GM19324 (cell line): ENCODE measurements around the gene CDK9.

Experiments used
- ATAC-seq: cut with Tn5 transposase; IDR thresholded peaks from one replicate; pipeline ENCODE4 v1.9.1; 2021; ENCODE audit warnings: mild to moderate bottlenecking, moderate library complexity; ENCODE audit not compliant: unreplicated experiment, low FRiP score

The CDK9 gene

DNA sequence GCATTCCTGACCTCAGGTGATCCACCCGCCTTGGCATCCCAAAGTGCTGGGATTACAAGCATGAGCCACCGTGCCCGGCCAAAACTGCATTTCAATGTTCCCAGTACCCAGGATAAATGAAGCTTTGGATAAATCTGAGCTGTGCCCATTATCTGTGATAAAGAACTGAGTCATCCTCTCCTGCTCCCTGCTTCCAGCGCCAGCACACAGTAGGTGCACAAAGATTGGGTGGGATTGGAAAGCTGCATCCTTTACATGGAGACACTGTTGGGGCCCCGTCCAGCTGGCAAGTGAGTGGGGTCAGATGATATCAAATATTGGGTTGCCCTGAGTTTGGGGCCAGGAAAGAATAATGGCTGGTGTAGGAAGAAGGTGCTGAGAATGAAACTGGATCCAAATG, 24.8 kb upstream of the CDK9 start:
- ATAC-seq = no peak

DNA sequence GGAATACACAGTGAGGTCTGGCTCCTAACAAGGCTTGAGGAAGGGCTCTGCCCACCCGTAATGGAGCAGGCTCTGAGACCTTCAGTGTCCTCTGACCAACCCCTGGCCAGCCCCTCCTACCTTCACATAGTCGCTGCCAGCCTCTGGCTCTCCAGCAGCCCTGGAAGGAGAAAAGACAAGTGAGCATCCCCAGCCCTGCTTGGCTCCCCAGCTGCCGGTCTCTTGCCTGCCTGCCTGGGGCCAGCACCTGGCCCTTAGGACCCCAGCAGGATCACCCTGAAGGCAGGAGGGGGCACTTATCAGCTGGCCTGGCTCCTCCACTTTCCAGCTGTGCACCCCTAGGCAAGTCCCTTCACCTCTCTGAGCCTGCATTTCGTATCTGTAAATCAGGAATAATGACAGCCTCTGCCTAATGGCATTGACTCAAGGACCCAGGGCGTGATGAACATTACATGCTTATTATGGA, 24.3 kb upstream of the CDK9 start:
- no peak for ATAC-seq

DNA sequence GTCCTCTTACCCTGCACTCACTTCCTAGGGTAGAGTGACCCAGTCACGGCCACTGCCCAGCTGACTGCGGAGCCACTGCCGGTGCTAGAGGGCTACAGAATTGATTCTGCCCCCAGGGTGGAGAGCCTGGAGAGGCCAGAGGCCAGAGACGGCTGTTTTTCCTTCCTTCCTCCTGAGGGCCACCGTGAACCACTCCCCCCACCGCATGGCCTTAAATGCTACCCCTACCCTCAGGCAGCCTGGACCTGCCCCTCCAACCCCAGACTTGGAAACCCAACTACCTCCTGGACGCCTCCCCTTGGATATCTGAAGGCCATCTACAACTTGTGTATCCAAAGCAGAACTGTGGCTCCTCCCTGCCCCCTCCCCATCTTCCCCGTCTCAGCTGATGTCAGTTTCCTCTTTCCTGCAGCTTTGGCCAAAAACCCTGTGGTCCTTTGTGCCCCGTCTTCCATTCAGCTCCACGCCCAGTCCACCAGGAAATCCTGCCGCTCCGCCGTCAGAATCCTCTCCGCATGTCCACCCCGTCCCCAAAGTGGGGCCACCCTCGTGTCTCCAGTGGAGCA, 23.6 kb upstream of the CDK9 start:
- ATAC-seq = no peak

DNA sequence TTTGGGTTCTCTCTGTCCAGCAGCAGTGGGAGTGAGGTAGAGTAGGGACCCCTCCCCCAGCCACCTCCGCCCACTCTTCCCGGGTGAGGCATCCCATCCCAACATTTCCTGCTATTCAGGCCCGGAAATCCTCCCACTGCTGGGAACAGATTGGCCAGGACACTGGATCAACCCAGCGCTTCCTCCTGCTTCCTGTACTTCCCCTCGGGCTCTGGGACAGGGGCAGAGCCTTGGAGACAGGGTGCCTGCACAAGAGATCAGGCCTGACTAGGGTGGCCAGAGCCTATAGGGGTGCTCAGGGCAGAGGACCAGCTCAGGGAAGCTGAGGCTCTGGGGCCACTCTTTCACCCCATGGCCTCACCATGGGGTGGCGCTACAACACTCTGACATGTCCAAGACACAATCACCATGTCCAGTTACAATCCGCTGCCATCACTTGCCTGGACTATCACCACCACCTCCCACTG, 21.9 kb upstream of the CDK9 start:
- ATAC-seq = no peak

DNA sequence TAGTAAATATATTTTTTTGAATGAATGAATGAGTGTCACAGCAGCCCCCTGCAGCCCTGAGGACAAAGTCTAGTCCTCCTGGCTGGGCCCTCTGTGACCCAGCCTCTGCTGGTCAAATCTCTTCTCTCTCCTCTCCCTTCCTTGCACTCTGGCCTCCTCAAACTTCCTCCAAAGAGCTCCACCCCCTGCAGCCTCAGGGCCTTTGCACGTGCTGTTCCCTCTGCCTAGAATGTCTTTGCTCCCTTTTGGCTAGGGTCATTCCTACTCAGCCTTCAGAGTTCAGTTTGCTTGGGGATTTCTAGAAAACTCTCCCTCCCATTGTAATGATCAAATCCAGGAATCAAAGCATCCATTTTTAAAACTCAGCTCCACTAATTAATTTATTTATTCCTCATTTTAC, 20.4 kb upstream of the CDK9 start:
- no peak for ATAC-seq

DNA sequence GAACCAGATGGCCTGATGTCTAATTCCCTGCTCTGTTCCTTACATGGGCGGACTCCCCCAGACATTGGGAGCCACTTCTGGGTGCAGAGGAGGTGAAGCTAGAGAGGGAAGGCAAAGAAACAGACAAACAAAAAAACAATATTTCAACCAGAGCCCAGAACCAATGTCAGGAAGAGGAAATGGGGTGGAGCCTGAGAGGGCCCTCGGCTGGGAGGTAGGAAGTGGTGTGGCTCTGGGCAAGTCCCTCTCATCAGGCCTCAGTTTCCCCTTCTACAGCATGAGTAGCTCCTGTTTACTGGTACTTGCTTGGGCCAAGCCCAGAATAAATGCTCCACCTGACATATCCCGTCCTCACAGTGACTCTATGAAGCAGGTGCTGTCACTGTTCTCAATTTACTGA, 18.4 kb upstream of the CDK9 start:
- ATAC-seq = no peak

DNA sequence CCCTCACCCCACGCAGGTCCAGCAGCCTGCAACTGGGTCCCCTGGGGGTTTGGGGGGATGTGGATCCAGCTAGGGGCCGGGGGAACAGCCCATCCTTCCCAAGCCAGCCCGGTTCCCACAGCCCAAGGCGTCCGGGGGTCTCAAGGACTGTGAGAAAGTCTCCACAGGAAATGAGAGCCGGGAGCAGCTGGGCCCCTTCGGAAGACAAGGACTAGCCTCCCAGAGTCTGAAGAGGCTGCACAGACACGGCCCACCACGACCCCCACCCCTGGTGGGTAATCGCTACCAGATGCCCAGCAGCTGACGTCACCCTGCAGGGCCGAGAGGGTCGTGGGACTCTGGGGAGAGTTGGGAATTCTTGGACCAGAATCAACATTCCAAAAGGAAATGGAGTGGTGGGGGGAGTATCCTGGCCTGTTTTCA, 17.9 kb upstream of the CDK9 start:
- no peak for ATAC-seq

DNA sequence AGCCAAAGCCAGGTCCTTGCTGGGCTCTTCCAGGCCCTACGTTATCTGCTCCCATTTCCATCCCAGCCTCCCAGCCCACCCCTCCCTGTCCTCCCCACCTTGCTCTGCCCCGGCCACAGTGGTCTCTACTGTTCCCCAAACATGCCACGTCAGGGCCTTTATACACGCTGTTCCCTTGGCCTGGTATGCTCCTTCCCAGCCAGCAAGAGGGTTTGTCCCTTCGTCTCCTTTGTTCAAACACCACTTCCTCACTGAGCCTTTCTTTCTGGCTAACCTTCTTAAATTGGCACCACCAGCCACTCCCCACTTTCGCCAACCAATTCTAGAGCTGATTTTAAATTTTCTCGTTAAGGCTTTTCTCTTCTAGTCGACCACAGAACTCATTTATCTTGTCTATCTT, 17.1 kb upstream of the CDK9 start:
- no peak for ATAC-seq

DNA sequence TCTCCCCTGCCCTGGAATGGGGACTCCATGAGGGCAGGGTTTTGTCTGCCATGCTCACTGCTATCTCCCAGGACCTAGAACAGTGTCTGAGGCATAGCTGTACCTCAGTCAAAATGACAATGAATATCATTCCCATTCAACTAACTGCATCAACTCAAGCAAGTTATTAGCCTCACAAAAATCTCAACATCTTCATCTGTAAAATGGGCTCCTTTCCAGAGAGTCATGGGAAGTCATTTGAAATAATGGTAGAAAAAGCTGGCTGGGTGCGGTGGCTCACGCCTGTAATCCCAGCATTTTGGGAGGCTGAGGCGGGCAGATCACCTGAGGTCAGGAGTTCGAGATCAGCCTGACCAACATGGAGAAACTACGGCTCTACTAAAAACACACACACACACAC, 16.7 kb upstream of the CDK9 start:
- ATAC-seq = no peak

DNA sequence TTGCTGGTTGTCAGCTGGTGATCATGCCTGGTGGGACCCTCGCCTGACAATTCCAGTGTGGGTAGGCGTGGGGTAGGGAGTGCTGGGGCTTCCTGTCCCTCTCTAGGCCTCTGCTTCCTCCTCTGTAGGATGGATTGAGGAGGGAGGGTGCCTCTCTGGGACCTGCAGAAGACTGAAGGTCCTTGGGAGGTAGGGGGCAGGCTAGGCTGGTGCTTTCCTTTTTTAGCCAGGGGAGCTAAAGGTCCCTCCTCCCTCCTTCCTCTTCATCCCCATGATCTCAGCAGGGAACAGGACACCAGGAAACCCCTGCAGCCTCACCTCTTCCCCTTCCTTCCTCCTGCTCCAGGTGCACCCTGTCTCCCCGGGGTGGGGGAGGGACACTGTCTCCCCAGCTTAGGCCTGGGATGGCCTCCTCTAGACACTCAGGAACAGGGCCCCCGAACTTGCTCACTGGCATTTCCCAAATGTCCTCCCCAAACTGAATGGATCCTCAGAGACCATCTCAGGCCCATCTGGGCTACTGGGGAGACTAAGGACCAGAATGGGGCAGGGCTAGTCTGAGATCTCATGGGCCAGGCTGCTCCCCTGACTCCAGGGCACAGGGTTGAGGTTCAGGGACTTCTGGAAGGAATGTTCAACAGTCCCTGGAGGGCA, 15.8 kb upstream of the CDK9 start:
- ATAC-seq = no peak

DNA sequence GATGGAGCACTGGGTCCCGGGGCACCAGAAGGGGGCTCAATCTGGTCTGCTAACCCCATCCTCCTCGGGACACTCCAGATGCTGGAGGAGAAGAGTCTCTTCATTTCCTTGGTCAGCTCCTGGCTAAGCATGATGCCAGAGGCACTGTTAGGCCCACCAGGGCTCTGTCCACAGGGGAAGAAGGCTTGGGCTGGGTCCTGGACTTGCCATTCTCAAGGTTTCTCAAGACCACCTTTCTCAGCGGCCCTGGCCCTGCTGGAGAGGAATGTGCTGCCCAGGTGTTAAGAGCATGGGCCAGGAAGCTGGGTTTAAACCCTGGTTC, 15.3 kb upstream of the CDK9 start:
- no peak for ATAC-seq

DNA sequence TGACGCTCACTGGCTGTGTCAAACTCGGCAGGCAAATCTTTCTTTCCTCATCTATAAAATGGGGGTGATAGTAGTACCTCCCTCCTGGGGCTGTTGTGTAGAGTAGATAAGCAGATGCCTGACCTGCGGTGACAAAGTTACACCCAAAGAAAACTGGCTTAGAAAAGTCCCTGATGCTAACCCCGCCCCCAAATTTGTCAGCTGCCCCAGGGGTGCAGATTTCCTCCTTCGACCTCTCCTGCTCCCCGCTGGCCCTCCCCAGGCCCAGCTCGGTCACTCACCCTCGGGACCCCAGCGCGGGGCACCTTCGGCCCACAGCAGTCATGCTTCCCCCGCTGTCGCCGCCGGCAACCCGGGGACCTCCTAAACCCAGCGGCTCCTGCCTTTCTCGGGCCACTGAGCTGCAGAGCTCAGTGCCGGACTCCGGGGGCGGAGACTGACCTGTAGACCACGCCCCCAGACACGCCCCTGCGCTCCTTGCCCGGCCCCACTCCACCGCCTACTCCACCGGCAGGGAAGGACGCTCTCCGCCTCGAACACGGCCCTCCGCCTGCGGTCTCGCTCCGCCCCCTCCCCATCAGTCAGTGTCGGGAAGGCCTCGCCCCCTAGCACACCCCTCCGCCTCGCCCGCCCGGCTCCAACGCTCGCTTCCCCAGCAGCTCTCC, 14.8 kb upstream of the CDK9 start:
- ATAC-seq = peak; percentile 90

DNA sequence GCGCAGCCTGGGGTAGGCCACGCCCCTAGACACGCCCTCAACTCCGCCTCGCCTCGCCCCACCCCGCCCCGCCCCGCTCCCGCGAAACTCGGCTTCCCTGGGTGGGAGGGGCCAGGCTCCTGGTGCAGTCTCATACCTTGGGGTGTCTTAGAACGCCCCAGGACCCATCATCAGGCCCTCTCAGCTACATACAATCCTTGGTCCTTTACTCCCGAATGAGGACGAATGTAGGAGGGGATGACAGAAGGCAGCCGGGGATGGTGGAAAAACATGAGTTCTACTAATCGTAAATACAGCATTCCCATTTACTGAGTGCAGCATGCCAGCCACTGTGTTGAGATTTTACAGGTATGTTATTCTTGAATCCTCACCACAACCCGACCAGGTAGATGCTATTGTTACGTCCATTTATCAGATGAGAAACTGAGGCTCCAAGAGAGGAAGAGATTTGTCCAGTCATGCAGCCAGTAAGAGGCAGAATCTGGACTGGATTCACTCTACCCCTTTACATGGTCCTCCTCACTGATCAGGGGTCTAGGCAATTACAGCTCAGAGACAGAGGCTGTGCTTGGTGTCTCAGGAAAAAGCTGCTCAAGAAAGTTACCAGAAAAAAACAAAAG, 14.2 kb upstream of the CDK9 start:
- ATAC-seq = no peak

DNA sequence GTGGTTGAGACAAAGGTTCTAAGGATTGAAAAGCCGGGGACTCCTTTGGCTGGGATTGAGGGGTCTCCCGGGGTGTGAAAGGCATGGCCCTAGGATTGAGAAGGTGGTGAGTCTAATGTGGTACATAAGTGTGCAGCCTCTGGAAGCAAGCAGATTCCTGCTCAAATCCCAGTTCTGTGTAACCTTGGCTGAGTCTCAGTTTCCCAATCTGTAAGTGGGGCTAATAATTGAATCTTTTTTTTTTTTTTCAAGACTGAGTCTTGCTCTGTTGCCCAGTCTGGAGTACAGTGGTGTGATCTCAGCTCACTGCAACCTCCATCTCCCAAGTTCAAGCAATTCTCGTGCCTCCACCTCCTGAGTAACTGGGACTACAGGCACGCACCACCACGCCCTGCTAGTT, 13.2 kb upstream of the CDK9 start:
- no peak for ATAC-seq

DNA sequence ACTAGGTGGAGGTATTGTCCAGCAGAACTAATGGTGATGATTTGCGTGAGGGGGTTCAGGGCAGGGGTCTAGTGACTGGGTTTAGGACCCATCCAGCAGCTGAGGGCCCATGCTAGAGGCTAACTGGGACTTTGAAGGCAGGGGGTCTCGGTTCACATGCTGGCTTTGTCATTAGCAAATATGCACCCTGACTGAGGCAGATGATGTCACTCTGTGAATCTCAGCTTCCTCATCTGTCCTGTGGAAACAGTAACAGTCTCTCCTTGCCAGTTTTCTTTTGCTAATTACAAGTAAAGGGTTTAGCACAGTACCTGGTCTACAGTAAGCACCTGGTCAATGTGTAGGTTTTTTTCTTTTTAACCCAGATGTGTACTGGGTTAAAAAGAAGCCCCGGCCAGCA, 12.6 kb upstream of the CDK9 start:
- no peak for ATAC-seq

DNA sequence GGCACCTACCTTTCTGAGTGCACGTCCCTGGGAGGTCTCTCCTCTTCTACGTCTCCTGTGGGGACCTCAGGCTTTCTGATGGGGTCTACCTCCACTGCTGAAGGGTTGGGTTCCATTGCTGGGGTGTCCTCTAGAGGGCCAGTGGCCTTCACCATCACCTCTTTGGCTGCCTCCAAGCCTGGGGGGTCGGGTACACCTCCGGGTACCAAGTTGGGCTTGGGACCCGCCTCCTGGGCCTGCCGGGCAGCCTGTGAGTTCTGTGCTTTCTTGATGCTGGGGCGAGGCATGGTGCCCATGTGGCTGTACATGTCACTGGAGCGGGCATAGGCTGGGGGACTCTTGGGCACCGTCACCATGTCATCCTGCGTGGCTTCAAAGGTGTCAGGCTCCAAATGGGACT, 11.9 kb upstream of the CDK9 start:
- no peak for ATAC-seq

DNA sequence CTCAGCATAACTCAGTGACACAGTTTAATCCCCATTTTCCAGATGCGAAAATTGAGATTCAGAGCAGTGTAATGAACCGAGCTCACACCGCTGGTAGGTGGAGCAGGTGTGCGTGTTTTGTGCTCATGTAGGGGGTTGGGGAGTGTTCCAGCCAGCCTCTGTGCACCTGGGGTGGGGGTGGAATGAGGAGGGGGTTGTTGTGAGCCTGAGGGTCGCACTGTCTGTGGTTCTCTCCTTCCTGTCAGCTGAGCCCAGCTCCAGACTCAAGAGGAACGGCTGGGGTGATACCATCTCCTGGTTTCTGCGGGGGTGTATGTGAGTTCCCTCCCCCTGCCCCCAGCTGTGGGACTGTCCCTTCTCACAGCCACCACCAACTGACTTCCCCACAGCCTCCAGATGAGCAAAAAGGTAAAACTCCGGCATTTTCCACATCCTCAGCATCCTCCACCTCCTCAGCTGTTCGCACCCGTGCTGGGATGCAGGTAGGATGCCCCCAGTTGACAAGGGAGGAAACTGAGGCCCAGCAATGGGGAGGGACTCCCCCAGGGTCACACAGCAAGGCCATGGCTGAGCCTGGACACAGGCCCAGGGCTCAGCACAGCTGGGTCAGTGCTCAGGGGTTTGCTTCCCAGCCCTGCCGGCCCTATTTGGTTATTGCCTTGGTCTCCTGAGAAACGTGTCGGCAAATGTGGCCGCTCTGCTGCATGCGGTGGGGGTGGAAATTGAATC, 9.5 kb upstream of the CDK9 start:
- no peak for ATAC-seq

DNA sequence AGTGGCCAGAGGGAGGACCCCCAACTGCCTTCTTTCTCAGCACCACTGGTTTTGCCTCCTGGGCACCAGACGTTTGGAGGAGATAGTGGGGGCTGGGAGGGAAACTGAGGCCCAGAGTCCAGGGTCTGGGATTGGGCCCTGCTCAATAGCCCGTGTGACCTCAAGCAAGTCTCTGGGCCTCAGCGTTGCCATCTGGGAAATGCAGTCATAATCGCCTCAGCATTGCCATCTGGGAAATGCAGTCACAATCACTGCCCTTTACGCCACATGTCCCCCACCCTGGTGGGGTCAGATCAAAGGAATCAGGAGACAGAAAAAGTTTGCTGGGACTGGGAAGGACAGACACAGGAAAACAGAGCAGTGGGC, 8.9 kb upstream of the CDK9 start:
- ATAC-seq = no peak

DNA sequence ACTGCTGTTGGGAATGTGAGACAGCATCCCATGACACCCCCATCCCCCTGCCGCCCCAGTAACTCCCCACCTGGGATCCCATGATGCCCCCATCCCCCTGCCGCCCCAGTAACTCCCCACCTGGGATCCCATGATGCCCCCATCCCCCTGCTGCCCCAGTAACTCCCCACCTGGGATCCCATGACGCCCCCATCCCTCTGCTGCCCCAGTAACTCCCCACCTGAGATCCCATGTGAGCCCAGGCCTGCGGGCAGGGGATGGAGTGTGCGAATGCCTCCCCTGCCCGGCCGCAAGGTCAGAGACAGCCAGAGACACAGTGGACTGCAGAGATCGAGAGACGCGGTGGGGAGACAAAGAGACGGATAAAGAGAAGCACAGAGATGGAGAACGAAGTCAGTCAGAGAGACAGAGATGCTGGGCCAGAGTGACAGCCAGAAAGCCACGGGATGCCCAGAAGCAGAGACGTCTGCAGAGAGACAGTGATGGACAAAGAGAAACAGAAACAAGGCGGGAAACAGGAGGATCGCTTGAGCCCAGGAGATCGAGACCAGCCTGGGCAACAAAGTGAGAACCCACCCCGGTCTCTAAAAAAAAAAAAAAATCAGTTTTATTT, 8.4 kb upstream of the CDK9 start:
- no peak for ATAC-seq

DNA sequence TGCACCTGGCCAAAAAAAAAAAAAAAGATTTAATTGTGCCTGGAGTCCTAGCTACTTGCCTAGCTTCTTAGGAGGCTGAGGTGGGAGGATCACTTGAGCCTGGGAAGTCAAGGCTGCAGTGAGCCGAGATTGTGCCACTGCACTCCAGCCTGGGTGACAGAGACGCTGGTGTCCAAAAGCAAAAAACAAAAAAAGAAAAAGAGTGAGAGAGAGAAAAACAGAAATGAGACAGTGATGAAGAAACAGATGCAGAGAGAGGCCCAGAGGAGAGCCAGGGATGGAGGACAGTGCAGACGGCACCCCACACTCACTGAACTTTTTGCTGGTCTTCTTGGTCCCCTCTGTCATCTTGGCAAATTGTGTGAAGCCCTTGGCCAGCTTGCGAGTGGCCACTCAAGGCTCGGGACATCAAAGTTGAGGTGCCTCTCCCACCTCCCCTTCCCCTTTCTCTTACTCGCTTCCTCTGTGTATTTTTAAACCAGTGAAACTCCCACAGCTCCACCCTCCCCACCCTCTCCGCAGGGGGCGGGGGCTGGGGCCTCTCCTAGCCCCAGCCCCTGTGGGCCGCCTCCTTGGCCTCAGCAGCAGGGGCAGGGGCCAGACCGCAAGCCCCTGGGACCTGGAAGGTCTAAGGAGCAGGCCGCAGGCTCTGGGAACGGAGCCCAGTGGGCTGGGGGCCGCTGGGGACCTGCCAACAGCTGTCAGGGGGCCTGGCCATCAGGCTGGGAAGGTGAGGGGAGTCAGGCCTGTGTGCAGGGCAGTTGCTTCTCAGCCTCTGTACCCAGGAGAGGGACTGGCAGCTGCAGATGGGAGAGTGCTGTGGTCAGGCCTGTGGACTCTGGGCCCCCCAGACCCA, 7.3 kb upstream of the CDK9 start, which contains the start of gene SH2D3C:
TSS of gene SH2D3C (minus strand) at position 387 of the 856 bp plus-strand sequence. CDS start at position 348, 39 bp downstream.
- peak; percentile 44 for ATAC-seq
